Mesendoderm (in vitro differentiated cells): ENCODE measurements around the gene RBM15.
A peak's percentile ranks its signal among the peaks of the same experiment; 100 is the strongest.

Experiments used
- DNase-seq: peaks from one replicate; pipeline ENCODE4 v3.0.0; 2013
- H2AK5ac ChIP-seq: 2 replicates; pipeline ENCODE4 v1.6.1; 2013; ENCODE audit warnings: low read length, inconsistent platforms
- H2BK120ac ChIP-seq: 2 replicates; pipeline ENCODE4 v1.6.1; 2013; ENCODE audit warnings: low read depth, mild to moderate bottlenecking, low read length, moderate library complexity, mixed read lengths
- H2BK15ac ChIP-seq: replicated peaks from 2 replicates; pipeline ENCODE4 v1.6.1; 2013; ENCODE audit warnings: low read depth, mild to moderate bottlenecking, moderate library complexity
- H2BK5ac ChIP-seq: 2 replicates; pipeline ENCODE4 v1.6.1; 2013; ENCODE audit warnings: low read length, inconsistent platforms
- H3K18ac ChIP-seq: 2 replicates; pipeline ENCODE4 v1.6.1; 2013; ENCODE audit warnings: mild to moderate bottlenecking, low read length, mixed read lengths
- H3K23ac ChIP-seq: one replicate; pipeline ENCODE4 v1.6.1; 2013; ENCODE audit warnings: low read length
- H3K27ac ChIP-seq: 2 replicates; pipeline ENCODE4 v1.5.1; 2013; ENCODE audit warnings: low read depth, mild to moderate bottlenecking, inconsistent platforms, low read length, moderate library complexity
- H3K27me3 ChIP-seq: 2 replicates; pipeline ENCODE4 v1.6.1; 2013; ENCODE audit warnings: low read length, control low read depth, mild to moderate bottlenecking, inconsistent platforms; ENCODE audit not compliant: insufficient read depth, poor library complexity
- H3K36me3 ChIP-seq: 2 replicates; pipeline ENCODE4 v1.6.1; 2013; ENCODE audit warnings: low read length, inconsistent platforms; ENCODE audit not compliant: control insufficient read depth, insufficient read depth
- H3K4ac ChIP-seq: one replicate; pipeline ENCODE4 v1.6.1; 2013; ENCODE audit warnings: low read depth, mild to moderate bottlenecking, low read length, moderate library complexity
- H3K4me1 ChIP-seq: 2 replicates; pipeline ENCODE4 v1.6.1; 2013; ENCODE audit warnings: low read depth, low read length, inconsistent platforms; ENCODE audit not compliant: control insufficient read depth
- H3K4me2 ChIP-seq: 2 replicates; pipeline ENCODE4 v1.6.1; 2013; ENCODE audit warnings: low read length
- H3K4me3 ChIP-seq: 2 replicates; pipeline ENCODE4 v1.5.1; 2013; ENCODE audit warnings: mild to moderate bottlenecking, low read length
- H3K56ac ChIP-seq: one replicate; pipeline ENCODE4 v1.6.1; 2013; ENCODE audit warnings: low read length
- H3K79me1 ChIP-seq: 2 replicates; pipeline ENCODE4 v1.6.1; 2013; ENCODE audit warnings: low read length, inconsistent platforms
- H3K79me2 ChIP-seq: 2 replicates; pipeline ENCODE4 v1.6.1; 2013; ENCODE audit warnings: mild to moderate bottlenecking, low read length; ENCODE audit not compliant: control insufficient read depth, insufficient read depth
- H3K9ac ChIP-seq: 2 replicates; pipeline ENCODE4 v1.6.1; 2013; ENCODE audit warnings: low read length, inconsistent platforms
- H4K5ac ChIP-seq: one replicate; pipeline ENCODE4 v1.6.1; 2013; ENCODE audit warnings: low read length
- H4K8ac ChIP-seq: one replicate; pipeline ENCODE4 v1.6.1; 2013; ENCODE audit warnings: low read depth, mild to moderate bottlenecking, control low read depth, low read length, moderate library complexity
- WGBS: extraction: QIAGEN DNeasy Blood & Tissue Kit; methylation state at CpG from one replicate; pipeline ENCODE4 v1.1.7; 2013; ENCODE audit warnings: low lambda C conversion rate, missing lambda C conversion rate; ENCODE audit not compliant: insufficient coverage; ENCODE audit errors: extremely low coverage; 5-methylcytosine and 5-hydroxymethylcytosine counted together

Gene RBM15

GRCh38 chr1:110338309-110338885, 780 bp upstream of the RBM15 start:
- H3K4me2 ChIP-seq, result peak overlapping the region; percentile 76
- no peak for DNase-seq
- no CpG with 5 or more reads among the region's 57 CpGs for WGBS

DNA sequence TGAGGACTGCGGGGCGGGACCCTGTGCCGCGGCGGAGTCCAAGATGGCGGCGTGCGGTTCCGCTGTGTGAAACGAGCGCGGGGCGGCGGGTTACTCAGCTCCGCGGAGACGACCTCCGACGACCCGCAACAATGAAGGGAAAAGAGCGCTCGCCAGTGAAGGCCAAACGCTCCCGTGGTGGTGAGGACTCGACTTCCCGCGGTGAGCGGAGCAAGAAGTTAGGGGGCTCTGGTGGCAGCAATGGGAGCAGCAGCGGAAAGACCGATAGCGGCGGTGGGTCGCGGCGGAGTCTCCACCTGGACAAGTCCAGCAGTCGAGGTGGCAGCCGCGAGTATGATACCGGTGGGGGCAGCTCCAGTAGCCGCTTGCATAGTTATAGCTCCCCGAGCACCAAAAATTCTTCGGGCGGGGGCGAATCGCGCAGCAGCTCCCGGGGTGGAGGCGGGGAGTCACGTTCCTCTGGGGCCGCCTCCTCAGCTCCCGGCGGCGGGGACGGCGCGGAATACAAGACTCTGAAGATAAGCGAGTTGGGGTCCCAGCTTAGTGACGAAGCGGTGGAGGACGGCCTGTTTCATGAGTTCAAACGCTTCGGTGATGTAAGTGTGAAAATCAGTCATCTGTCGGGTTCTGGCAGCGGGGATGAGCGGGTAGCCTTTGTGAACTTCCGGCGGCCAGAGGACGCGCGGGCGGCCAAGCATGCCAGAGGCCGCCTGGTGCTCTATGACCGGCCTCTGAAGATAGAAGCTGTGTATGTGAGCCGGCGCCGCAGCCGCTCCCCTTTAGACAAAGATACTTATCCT, 430 bp downstream of the RBM15 start:
- peak overlapping the region; percentile 89 for H3K4ac ChIP-seq
- H2BK5ac ChIP-seq, result peak overlapping the region; percentile 92
- H3K4me3 ChIP-seq, result peak overlapping the region; percentile 98
- peak overlapping the region; percentile 84 for H3K27ac ChIP-seq
- peaks cover 3% of the 10 kb centered on the region for H3K36me3 ChIP-seq
- H3K4me1 ChIP-seq, result peaks cover 8% of the 10 kb centered on the region
- H4K5ac ChIP-seq, result no peak overlapping the region
- no peaks in the 10 kb centered on the region for H3K79me1 ChIP-seq
- H3K79me2 ChIP-seq, result peaks cover 51% of the 10 kb centered on the region
- no CpG with 5 or more reads among the region's 77 CpGs for WGBS
- H3K56ac ChIP-seq, result peak overlapping the region; percentile 99
- no peak overlapping the region for H2BK15ac ChIP-seq
- H3K27me3 ChIP-seq, result no peaks in the 10 kb centered on the region
- peak overlapping the region; percentile 98 for H3K9ac ChIP-seq
- H3K18ac ChIP-seq, result peak overlapping the region; percentile 86
- H4K8ac ChIP-seq, result no peak overlapping the region
- peak overlapping the region; percentile 69 for H2BK120ac ChIP-seq
- no peak overlapping the region for H2AK5ac ChIP-seq
- peak overlapping the region; percentile 88 for H3K4me2 ChIP-seq
- peak; percentile 94 for DNase-seq
- no peak overlapping the region for H3K23ac ChIP-seq

More at GRCh38 chr1:110338309-110338885, 780 bp upstream of the RBM15 start:
- Histone ChIP-seq H4K8ac (no peak overlapping the region), H3K79me2 (peaks cover 40% of the 10 kb centered on the region), H2AK5ac (no peak overlapping the region), H3K56ac (peak overlapping the region; percentile 93), H3K23ac (no peak overlapping the region), H4K5ac (no peak overlapping the region), H3K9ac (peak overlapping the region; percentile 81), H3K4ac (peak overlapping the region; percentile 58), H3K4me3 (peak overlapping the region; percentile 54), H3K79me1 (no peaks in the 10 kb centered on the region), H3K36me3 (peaks cover 3% of the 10 kb centered on the region), H2BK120ac (no peak overlapping the region), H3K4me1 (peaks cover 8% of the 10 kb centered on the region), H2BK15ac (no peak overlapping the region), H3K27ac (peak overlapping the region; percentile 91), H3K27me3 (no peaks in the 10 kb centered on the region), H3K18ac (peak overlapping the region; percentile 77), H2BK5ac (peak overlapping the region; percentile 3)

DNA sequence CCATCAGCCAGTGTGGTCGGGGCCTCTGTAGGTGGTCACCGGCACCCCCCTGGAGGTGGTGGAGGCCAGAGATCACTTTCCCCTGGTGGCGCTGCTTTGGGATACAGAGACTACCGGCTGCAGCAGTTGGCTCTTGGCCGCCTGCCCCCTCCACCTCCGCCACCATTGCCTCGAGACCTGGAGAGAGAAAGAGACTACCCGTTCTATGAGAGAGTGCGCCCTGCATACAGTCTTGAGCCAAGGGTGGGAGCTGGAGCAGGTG, 961 bp downstream of the RBM15 start:
- Histone ChIP-seq H3K9ac (peak overlapping the region; percentile 98), H2BK5ac (no peak overlapping the region), H3K79me2 (peaks cover 54% of the 10 kb centered on the region), H3K4ac (peak overlapping the region; percentile 89), H3K27ac (peak overlapping the region; percentile 10), H4K8ac (no peak overlapping the region), H2BK15ac (no peak overlapping the region), H3K56ac (peak overlapping the region; percentile 99), H3K4me2 (peak overlapping the region; percentile 88), H2AK5ac (no peak overlapping the region), H3K27me3 (no peaks in the 10 kb centered on the region), H3K4me3 (peak overlapping the region; percentile 98), H3K18ac (peak overlapping the region; percentile 86), H3K79me1 (no peaks in the 10 kb centered on the region), H4K5ac (no peak overlapping the region), H3K23ac (no peak overlapping the region), H3K36me3 (peaks cover 3% of the 10 kb centered on the region), H3K4me1 (peaks cover 8% of the 10 kb centered on the region), H2BK120ac (no peak overlapping the region)
- no peak for DNase-seq
- no CpG with 5 or more reads among the region's 9 CpGs for WGBS

DNA sequence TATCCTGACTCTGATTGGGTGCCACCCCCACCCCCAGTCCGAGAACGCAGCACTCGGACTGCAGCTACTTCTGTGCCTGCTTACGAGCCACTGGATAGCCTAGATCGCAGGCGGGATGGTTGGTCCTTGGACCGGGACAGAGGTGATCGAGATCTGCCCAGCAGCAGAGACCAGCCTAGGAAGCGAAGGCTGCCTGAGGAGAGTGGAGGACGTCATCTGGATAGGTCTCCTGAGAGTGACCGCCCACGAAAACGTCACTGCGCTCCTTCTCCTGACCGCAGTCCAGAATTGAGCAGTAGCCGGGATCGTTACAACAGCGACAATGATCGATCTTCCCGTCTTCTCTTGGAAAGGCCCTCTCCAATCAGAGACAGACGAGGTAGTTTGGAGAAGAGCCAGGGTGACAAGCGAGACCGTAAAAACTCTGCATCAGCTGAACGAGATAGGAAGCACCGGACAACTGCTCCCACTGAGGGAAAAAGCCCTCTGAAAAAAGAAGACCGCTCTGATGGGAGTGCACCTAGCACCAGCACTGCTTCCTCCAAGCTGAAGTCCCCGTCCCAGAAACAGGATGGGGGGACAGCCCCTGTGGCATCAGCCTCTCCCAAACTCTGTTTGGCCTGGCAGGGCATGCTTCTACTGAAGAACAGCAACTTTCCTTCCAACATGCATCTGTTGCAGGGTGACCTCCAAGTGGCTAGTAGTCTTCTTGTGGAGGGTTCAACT, 2.1 kb downstream of the RBM15 start:
- Histone ChIP-seq H3K4me2 (peak overlapping the region; percentile 88), H3K4me3 (no peak overlapping the region), H3K27me3 (no peaks in the 10 kb centered on the region), H3K56ac (peak overlapping the region; percentile 68), H3K79me2 (peaks cover 62% of the 10 kb centered on the region), H4K5ac (no peak overlapping the region), H2AK5ac (no peak overlapping the region), H2BK15ac (no peak overlapping the region), H3K4ac (no peak overlapping the region), H3K9ac (peak overlapping the region; percentile 98), H3K79me1 (no peaks in the 10 kb centered on the region), H2BK120ac (no peak overlapping the region), H3K4me1 (peaks cover 8% of the 10 kb centered on the region), H2BK5ac (no peak overlapping the region), H3K27ac (no peak overlapping the region), H4K8ac (no peak overlapping the region), H3K18ac (no peak overlapping the region), H3K36me3 (peaks cover 3% of the 10 kb centered on the region), H3K23ac (no peak overlapping the region)
- WGBS, result no CpG with 5 or more reads among the region's 27 CpGs
- no peak for DNase-seq

DNA sequence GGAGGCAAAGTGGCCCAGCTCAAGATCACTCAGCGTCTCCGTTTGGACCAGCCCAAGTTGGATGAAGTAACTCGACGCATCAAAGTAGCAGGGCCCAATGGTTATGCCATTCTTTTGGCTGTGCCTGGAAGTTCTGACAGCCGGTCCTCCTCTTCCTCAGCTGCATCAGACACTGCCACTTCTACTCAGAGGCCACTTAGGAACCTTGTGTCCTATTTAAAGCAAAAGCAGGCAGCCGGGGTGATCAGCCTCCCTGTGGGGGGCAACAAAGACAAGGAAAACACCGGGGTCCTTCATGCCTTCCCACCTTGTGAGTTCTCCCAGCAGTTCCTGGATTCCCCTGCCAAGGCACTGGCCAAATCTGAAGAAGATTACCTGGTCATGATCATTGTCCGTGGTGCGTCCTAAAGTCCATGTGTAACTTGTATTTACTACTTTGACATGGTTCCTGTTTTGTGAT, 2.7 kb downstream of the RBM15 start:
- H3K9ac ChIP-seq, result peak overlapping the region; percentile 23

More for the DNA sequence above, 2.7 kb downstream of the RBM15 start:
- no CpG with 5 or more reads among the region's 9 CpGs for WGBS
- Histone ChIP-seq H3K79me2 (peaks cover 67% of the 10 kb centered on the region), H3K4me1 (peaks cover 8% of the 10 kb centered on the region), H3K36me3 (peaks cover 3% of the 10 kb centered on the region), H4K5ac (no peak overlapping the region), H3K23ac (no peak overlapping the region), H2BK5ac (no peak overlapping the region), H2BK15ac (no peak overlapping the region), H3K27ac (no peak overlapping the region), H4K8ac (no peak overlapping the region), H3K56ac (peak overlapping the region; percentile 40), H3K79me1 (no peaks in the 10 kb centered on the region), H3K4me3 (no peak overlapping the region), H3K18ac (no peak overlapping the region), H3K4ac (no peak overlapping the region), H3K4me2 (peak overlapping the region; percentile 28), H3K27me3 (no peaks in the 10 kb centered on the region), H2BK120ac (no peak overlapping the region), H2AK5ac (no peak overlapping the region)
- DNase-seq, result peak; percentile 28
